Kidney (tissue), 14 donors: ENCODE data around the gene TKTL2. TPM values are rescaled to one million over a fixed set of nuclear protein-coding genes. Genes with fewer than 3 reads are reported as not detected.

Source experiments
- DNase-seq, 5 donors: peaks; one replicate each; pipeline ENCODE4 v3.0.0-alpha.2; 2013 to 2020
- FAIRE-seq: peaks from 2 replicates; lab custom pipeline; 2012; peaks lifted over from hg19 to GRCh38; lab: Jason Lieb, UNC
- H3K27ac ChIP-seq, 2 donors: one replicate each; pipeline ENCODE4 v1.7.0; 2013; ENCODE audit warnings: low read depth in 2 of 2, low read length in 2 of 2, inconsistent platforms in 1 of 2
- H3K27me3 ChIP-seq: one replicate; pipeline ENCODE4 v1.7.1; 2013; ENCODE audit warnings: low read length, inconsistent platforms; ENCODE audit not compliant: control insufficient read depth, insufficient read depth
- H3K36me3 ChIP-seq, 3 donors: one replicate each; pipeline versions ENCODE4 v1.7.0 to v1.7.1; 2013; ENCODE audit warnings: low read length in 3 of 3, control low read depth in 1 of 3, inconsistent platforms in 1 of 3; ENCODE audit not compliant: insufficient read depth in 3 of 3, control insufficient read depth in 2 of 3
- H3K4me1 ChIP-seq, 3 donors: one replicate each; pipeline versions ENCODE4 v1.7.0 to v1.7.1; 2013; ENCODE audit warnings: low read length in 3 of 3, inconsistent platforms in 1 of 3, low read depth in 1 of 3; ENCODE audit not compliant: control insufficient read depth in 2 of 3, insufficient read depth in 2 of 3
- H3K4me3 ChIP-seq, 3 donors: one replicate each; pipeline versions ENCODE4 v1.7.0 to v1.8.1; 2013; ENCODE audit warnings: low read length in 3 of 3, control low read depth in 1 of 3, inconsistent platforms in 1 of 3
- H3K9ac ChIP-seq, 3 donors: one replicate each; pipeline versions ENCODE4 v1.7.0 to v1.7.1; 2013; ENCODE audit warnings: low read length in 3 of 3, control low read depth in 1 of 3, inconsistent platforms in 1 of 3
- H3K9me3 ChIP-seq, 3 donors: one replicate each; pipeline versions ENCODE4 v1.7.0 to v1.7.1; 2013; ENCODE audit warnings: low read length in 3 of 3, control low read depth in 1 of 3, inconsistent platforms in 1 of 3; ENCODE audit not compliant: control insufficient read depth in 2 of 3, insufficient read depth in 1 of 3
- intact Hi-C: fragments of 100-400 bp; cut with DNase I; formaldehyde crosslinking; loops from one replicate; pipeline ENCODE4 v1.11.1; 2022
- polyA plus RNA-seq: library from polyadenylated mRNA; stranded (reverse); fragments of 350-450 nt; fragmentation: Illumina TruSeq; extraction: RNeasy Lipid Tissue Mini Kit (QIAGEN cat#74804); gene quantifications from one replicate; pipeline ENCODE4 v1.2.3, GENCODE V29; 2014; ENCODE audit warnings: low read depth, low replicate concordance; ENCODE audit not compliant: insufficient read depth
- total RNA-seq: library from RNA; stranded (reverse); fragmentation: NEBNext Ultra II Directional; extraction: Animal tissue kit (Norgen Biotek cat#: 25700); gene quantifications from one replicate; pipeline ENCODE4 v1.2.1, GENCODE V29; 2021
- TF ChIP-seq, protein P1 (sequence below): IDR thresholded peaks from 3 replicates; pipeline ENCODE4 v1.5.1; 2012; ENCODE audit warnings: mild to moderate bottlenecking, moderate library complexity, borderline replicate concordance; ENCODE audit not compliant: insufficient read depth; ENCODE audit errors: extremely low read depth
- donor health status: control.
- donor health status: control.
- donor health status: control.
- donor health status: control.
- donor health status: control.
- donor health status: DM: yes; HTN: yes; CAD: no.
- donor health status: Normal renal cell carcinoma (clear cell type).

The TKTL2 gene
- total and polyA plus RNA-seq, 2 donors from 2014 or later, result not detected

DNA sequence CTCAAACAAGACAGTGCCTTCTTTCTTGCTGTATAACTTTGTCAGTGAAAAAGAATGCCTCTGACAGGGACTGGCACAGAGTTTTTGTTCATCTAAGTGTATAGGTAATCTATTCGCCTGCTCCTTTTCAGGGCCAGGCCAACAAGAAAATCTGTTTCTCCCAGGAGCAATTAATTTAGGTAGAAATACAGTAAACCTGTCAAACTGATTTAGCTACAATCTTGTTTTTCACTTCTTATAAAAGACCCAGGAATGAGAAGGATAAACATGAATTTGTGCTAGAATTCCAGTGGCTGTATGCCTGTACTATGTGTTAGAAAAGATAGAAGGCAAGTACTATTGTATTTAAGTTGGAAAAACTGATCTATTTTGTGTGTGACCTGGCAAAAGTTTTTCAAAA, 27.0 kb upstream of the TKTL2 start:
- Histone ChIP-seq H3K9ac (no peak overlapping the region), H3K4me1 (peaks cover 0 to 3% (median 0%) of the 10 kb centered on the region in 3 donors), H3K9me3 (no peaks in the 10 kb centered on the region), H3K27me3 (no peaks in the 10 kb centered on the region), H3K36me3 (no peaks in the 10 kb centered on the region), H3K4me3 (no peak overlapping the region), H3K27ac (no peak overlapping the region)
- FAIRE-seq, result no peak
- intact Hi-C loops, result no loop called here
- DNase-seq, result peak in 2 of 5 donors; percentile 39 to 71
- TF ChIP-seq, protein P1, sequence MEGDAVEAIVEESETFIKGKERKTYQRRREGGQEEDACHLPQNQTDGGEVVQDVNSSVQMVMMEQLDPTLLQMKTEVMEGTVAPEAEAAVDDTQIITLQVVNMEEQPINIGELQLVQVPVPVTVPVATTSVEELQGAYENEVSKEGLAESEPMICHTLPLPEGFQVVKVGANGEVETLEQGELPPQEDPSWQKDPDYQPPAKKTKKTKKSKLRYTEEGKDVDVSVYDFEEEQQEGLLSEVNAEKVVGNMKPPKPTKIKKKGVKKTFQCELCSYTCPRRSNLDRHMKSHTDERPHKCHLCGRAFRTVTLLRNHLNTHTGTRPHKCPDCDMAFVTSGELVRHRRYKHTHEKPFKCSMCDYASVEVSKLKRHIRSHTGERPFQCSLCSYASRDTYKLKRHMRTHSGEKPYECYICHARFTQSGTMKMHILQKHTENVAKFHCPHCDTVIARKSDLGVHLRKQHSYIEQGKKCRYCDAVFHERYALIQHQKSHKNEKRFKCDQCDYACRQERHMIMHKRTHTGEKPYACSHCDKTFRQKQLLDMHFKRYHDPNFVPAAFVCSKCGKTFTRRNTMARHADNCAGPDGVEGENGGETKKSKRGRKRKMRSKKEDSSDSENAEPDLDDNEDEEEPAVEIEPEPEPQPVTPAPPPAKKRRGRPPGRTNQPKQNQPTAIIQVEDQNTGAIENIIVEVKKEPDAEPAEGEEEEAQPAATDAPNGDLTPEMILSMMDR, result no peak

DNA sequence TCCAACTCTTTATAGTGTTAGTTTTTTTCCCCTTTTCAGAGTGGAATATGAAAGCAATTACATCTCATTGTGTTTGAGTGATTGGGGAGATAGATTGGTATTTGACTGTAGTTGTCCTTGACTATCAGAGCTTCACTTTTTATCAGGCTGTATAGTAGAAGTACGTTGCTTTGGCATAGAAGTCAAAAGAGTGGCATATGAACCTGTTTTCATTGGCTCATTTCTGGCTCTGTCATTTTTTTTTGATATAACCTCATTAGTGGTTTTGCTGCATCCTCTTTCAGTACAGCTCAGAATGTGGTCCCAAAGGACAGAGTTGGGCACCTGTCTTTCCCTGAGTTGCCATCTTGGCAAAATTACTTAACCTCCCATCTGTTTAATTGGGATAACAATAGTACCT, 22.3 kb upstream of the TKTL2 start:
- Histone ChIP-seq H3K36me3 (no peaks in the 10 kb centered on the region), H3K27me3 (no peaks in the 10 kb centered on the region), H3K4me3 (peak overlapping the region; percentile 14 to 94 (median 88)), H3K9ac (peak overlapping the region in 2 of 3 donors; percentile 92 to 93), H3K27ac (no peak overlapping the region), H3K9me3 (no peaks in the 10 kb centered on the region), H3K4me1 (peaks cover 0 to 3% (median 0%) of the 10 kb centered on the region in 3 donors)
- no peak for DNase-seq
- intact Hi-C loops, result no loop called here
- FAIRE-seq, result no peak
- TF ChIP-seq, protein P1, result no peak

DNA sequence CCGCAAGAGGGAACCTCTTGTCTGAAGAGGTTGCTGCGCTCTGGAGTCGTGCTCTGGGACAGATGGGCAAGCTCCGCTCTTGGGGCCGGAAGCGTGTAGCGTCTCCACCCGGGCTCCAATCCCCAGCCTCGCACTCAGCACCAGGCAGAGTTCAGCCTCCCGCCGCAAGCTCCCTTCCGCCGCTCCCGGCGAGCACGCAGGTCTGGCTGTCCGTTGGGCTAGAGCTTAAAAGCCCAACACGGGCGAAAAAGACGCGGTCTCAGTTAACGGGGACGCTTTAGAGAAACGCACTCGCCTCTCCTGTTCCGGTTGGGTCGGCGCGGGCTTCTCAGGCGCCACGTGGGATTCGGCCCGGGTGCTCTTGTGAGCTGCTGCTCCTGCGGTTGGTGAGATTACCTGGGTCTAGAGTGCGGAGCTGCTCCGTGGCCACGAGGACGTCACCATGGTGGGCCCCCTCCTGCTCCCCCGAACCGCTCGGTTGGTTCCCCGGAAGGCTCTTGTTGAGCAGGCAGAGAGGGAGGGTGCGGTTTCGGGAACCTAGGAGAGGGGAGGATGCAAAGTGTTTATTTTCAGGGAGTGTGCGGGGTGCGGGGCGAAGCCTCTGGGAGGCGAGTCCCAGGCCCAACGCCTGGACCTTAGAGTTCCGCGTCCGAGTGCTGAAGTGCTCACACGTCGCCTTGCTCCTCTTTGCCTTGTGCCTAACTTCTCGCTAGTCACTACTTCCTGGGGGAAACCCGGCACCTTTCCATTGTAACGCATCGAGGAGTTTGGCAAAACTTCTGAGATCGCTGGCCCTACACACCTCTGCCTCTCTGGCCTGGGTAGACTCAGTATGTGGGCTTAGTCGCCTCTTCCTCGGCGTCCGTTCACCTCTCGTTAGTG, 21.0 kb upstream of the TKTL2 start, which contains the start of gene TMA16:
TMA16 (plus strand) TSS at position 331 of the 882 bp plus-strand sequence; CDS start at position 443, 112 bp downstream.
- H3K9ac ChIP-seq, result peak within 1 kb of the TSS; percentile 74 to 93 (median 92)
- H3K9me3 ChIP-seq, result no peaks in the 10 kb centered on the region
- DNase-seq (peak; percentile 91 to 96 (median 95)), FAIRE-seq (no peak)
- H3K36me3 ChIP-seq, result no peaks in the 10 kb centered on the region
- intact Hi-C loops, result no loop called here
- H3K27me3 ChIP-seq, result no peaks in the 10 kb centered on the region
- H3K4me3 ChIP-seq, result peak within 1 kb of the TSS; percentile 87 to 94 (median 88)
- H3K27ac ChIP-seq, result peak within 1 kb of the TSS; percentile 75 to 80
- TF ChIP-seq, protein P1, result no peak
- H3K4me1 ChIP-seq, result peaks cover 0 to 3% (median 0%) of the 10 kb centered on the region in 3 donors
